ENCODE results near the gene EFL1.

GRCh38 chr15:82239685-82240391, 22.7 kb downstream of the EFL1 start:
- TF ChIP-seq CTCF (conservative IDR thresholded peaks at IDR 0.05 in 1 of 2, IDR thresholded peaks at IDR 0.05 in 1 of 2; ENCODE audit: low read depth in 1 of 2, low read length in 2 of 2) (no peak), EZH2 (IDR thresholded peaks at IDR 0.05; ENCODE audit: low read length, missing control alignments) (no peak)

Data from fibroblast of lung (primary cell).